ENCODE data around the gene SCN4A.

SCN4A gene

DNA sequence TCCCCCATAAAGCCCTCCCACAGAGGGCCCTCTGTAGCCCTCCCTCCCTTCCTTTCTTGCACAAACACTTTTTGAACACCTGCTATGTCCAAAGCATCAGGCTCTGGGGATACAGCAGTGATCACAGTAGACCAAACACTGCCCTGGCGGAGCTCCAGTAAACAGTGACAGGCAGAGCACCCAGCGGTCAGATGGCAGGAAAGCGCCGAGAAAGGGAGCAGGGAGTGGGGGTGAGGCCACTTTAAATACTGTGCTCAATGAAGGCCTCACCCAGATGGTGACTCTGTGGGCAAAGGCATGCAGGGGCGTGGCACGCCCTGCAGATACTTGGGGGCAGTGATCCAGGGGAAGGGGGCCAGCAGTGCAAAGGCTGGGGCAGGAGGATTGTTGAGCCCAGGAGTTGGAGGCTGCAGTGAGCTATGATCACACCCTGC is 33.0 kb upstream of the SCN4A start:
- Mint-ChIP-seq H3K36me3 (no peaks in the 10 kb centered on the region), H3K9me3 (ENCODE audit: low read depth) (no peaks in the 10 kb centered on the region), H3K27me3 (no peaks in the 10 kb centered on the region), H3K4me3 (no peak overlapping the region), H3K27ac (peak overlapping the region; percentile 84), H3K4me1 (ENCODE audit: low read depth) (peaks cover 43% of the 10 kb centered on the region)

DNA sequence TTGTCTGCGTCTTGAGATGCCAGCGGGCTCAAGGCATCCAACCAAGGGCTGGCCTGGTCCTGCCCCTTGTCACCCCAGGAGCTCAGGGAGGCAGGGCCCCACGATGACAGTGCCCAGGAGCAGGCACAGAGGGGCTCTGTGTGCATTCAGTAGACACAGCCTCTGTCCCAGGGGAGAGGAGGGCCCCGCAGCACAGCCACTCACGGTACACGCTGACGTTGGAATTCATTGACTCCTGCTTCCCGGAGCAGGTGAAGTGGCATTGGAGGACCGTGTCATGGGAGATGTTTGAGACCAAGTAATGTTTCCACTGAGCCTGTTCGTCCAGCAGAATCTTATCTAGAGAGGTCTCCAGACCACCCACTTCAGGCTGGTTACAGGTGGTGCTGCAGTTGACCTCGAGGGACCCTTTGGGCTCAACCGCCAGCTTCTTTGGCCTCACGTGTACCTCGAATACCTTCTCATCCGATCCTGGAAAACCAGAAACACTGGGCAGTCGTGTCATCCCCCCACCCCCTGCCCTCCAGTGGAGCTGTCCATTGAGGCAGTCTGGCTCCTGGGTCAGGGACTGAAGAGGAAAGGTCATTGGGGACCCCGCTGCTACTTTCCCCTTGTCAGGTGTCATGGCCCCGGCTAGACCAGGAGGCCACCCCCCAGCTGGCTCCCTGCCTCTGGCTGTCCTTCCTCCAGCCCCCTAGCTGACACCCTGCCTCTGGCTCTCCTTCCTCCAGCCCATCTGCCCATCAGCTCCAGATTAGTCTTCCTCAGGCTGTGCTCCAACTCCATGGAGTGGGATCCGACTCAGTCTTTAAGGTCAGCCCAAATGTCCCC is 32.4 kb upstream of the SCN4A start:
- Mint-ChIP-seq H3K27me3 (no peaks in the 10 kb centered on the region), H3K4me1 (ENCODE audit: low read depth) (peaks cover 36% of the 10 kb centered on the region), H3K4me3 (no peak overlapping the region), H3K36me3 (no peaks in the 10 kb centered on the region), H3K9me3 (ENCODE audit: low read depth) (no peaks in the 10 kb centered on the region), H3K27ac (peak overlapping the region; percentile 84)

DNA sequence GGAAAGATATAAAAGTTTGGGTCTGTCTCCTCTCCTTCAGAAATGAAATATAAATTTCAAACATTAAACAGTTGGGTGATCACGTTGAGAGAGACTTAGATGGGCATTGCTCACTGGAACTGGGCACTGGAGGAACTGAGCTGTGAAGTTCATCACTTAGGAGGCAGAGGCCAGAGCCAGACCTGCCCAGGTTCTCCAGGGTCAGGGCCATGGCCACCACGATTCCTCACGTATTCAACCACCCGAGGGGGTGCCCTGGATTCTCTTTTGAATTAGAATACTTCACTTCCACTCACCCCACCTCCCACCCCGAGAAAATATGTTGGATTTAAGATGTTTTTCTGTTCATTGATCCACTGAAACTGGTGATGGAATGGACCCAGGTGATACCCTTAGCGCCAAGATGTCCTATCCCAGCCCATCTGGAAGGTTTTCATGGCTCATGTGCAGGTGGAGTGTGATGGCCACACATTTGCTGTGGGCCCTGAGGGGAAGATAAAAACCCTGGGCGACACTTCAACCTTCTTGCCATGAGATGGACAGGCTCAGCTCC is 31.6 kb upstream of the SCN4A start:
- H3K4me1 Mint-ChIP-seq (ENCODE audit: low read depth): peaks cover 35% of the 10 kb centered on the region
- H3K9me3 Mint-ChIP-seq (ENCODE audit: low read depth): no peaks in the 10 kb centered on the region
- no peak overlapping the region for H3K27ac Mint-ChIP-seq
- H3K4me3 Mint-ChIP-seq: no peak overlapping the region
- H3K27me3 Mint-ChIP-seq: no peaks in the 10 kb centered on the region
- H3K36me3 Mint-ChIP-seq: no peaks in the 10 kb centered on the region

DNA sequence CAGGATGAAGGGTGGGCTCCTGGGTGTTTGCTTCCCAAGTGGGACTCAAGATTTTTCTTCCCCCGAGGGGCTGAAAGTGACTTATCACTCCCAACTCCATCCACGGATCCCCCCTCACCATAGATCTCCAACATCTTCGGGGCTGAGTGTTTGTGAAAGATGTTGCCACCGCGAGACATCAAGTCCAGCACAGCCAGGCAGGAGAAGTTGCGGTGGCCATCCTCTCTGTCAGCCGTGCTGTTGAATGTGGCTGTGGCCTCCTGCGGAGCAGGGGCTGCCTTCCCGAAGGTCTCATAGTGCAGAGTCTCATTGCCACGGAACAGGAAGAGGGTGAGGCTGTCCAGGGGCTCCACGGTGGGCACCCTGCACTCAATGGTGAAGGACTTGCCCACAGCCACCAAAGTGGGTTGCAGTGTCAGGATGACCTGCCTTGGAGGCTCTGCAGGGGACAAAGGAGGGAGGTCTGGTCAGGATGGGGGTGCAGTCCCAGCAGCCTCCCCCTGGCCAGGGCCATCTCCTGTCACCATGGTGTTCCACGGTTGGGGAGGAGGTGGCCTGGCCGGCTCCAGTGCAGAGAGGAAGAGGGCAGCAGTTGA is 30.9 kb upstream of the SCN4A start:
- H3K27ac Mint-ChIP-seq: peak overlapping the region; percentile 28
- H3K36me3 Mint-ChIP-seq: no peaks in the 10 kb centered on the region
- no peaks in the 10 kb centered on the region for H3K9me3 Mint-ChIP-seq (ENCODE audit: low read depth)
- H3K27me3 Mint-ChIP-seq: no peaks in the 10 kb centered on the region
- H3K4me3 Mint-ChIP-seq: no peak overlapping the region
- peaks cover 31% of the 10 kb centered on the region for H3K4me1 Mint-ChIP-seq (ENCODE audit: low read depth)

DNA sequence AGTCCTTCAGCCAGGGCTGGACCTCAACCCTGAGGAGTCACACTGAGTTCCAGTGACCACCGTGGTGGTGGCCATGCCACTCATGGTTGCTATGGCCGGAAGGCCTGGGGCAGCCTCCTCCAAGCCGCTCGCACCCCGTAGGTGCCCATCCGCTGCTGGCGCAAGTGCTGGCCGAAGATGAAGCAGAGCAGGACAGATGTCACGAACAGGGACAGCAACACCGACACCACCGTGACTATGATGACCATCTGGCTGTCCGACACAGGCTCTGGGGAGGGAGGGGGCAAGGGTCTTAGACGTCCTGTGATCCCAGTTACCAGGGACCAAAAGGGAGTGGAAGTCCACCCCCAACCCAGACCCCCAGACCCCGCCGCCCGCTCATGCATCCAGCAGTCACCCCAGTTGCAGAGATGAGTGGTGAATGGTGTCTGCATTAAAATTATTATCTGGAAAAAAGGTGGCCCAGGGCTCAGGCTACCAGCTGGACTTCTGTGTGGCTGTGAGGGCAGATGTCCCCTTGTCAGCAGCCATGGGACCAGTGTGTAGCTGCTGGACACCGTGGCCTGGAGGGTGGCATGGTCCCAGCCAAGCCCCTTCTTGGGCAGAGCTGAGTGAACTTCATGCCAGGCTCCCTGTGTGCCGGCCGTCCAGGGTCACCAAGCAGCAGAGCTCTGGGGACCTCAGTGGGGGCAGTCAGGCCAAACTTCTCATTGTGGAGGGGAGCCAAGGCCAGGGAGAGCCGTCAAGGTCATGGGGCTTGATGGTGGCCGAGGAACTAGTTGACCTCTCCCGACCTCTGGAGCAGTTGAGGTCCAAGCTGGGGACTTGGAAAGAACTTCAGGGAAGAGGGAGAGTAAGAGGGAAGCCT is 30.2 kb upstream of the SCN4A start:
- H3K4me1 Mint-ChIP-seq (ENCODE audit: low read depth): peaks cover 26% of the 10 kb centered on the region
- H3K27me3 Mint-ChIP-seq: no peaks in the 10 kb centered on the region
- H3K4me3 Mint-ChIP-seq: no peak overlapping the region
- no peaks in the 10 kb centered on the region for H3K36me3 Mint-ChIP-seq
- no peaks in the 10 kb centered on the region for H3K9me3 Mint-ChIP-seq (ENCODE audit: low read depth)
- peak overlapping the region; percentile 28 for H3K27ac Mint-ChIP-seq

DNA sequence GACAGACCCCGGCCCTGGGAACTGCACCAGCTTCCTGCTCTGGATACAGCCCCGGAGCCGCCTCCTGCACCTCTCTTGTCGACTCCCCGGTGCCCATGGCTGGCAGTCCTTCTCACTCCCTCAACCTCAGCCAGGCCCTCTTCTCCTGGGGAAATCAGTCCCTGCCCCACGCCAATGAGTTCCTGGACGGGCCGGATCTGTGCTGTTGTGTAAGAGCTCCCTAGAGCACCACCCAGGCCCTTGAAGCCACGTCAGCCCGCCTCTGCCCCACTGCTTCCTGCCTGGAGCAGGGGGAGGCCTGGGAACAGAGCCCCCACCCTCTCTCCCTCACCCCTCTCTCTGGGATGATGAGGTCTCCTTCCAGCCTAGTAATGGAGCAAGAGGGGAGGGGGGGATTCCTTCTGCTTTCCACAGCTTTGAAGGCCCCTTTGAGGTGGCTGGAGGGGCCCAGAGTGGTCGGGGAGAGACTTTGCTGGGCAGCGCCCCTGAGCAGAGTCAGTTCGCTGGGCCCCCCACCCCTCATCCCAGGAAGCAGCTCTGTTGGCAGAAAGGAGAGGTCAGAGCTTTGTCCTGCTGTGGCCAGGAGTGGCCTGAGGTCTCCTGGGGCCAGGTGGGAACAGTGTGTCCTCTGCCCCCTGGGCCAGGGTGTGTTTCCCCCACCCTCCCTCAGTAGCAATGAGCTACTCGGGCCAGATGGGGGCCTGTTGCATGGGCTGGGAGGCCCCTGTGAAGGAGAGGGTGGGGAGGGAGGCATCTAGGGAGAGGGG is 29.2 kb upstream of the SCN4A start:
- no peak overlapping the region for H3K4me3 Mint-ChIP-seq
- no peaks in the 10 kb centered on the region for H3K36me3 Mint-ChIP-seq
- H3K9me3 Mint-ChIP-seq (ENCODE audit: low read depth): no peaks in the 10 kb centered on the region
- peaks cover 27% of the 10 kb centered on the region for H3K4me1 Mint-ChIP-seq (ENCODE audit: low read depth)
- no peaks in the 10 kb centered on the region for H3K27me3 Mint-ChIP-seq
- no peak overlapping the region for H3K27ac Mint-ChIP-seq

DNA sequence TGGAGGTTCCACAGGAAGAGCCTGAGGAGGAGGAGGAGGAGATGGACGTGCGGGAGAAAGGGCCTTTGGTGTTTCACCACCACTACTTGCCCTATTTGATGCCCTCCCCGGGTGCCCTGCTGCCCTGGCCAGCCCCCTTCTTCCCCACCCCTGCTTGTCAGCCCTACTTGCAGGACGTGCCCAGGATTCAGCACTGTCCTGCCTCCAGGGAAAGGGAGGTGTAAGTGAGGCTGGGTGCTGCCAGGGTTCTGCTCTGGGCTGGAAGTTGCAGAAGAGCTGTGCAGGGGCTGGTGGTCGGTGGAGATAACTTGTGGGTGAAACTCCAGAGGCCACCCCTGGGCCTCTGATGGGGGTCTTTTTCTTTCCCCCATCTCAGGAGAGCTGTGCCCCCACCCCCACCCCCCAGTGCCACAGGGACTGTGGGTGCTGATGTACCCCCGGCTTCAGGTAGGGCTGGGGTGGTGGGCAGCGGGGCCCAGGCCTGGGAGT is 28.4 kb upstream of the SCN4A start:
- no peak overlapping the region for H3K27ac Mint-ChIP-seq
- H3K27me3 Mint-ChIP-seq: no peaks in the 10 kb centered on the region
- no peaks in the 10 kb centered on the region for H3K36me3 Mint-ChIP-seq
- no peaks in the 10 kb centered on the region for H3K9me3 Mint-ChIP-seq (ENCODE audit: low read depth)
- H3K4me3 Mint-ChIP-seq: no peak overlapping the region
- H3K4me1 Mint-ChIP-seq (ENCODE audit: low read depth): peaks cover 24% of the 10 kb centered on the region

DNA sequence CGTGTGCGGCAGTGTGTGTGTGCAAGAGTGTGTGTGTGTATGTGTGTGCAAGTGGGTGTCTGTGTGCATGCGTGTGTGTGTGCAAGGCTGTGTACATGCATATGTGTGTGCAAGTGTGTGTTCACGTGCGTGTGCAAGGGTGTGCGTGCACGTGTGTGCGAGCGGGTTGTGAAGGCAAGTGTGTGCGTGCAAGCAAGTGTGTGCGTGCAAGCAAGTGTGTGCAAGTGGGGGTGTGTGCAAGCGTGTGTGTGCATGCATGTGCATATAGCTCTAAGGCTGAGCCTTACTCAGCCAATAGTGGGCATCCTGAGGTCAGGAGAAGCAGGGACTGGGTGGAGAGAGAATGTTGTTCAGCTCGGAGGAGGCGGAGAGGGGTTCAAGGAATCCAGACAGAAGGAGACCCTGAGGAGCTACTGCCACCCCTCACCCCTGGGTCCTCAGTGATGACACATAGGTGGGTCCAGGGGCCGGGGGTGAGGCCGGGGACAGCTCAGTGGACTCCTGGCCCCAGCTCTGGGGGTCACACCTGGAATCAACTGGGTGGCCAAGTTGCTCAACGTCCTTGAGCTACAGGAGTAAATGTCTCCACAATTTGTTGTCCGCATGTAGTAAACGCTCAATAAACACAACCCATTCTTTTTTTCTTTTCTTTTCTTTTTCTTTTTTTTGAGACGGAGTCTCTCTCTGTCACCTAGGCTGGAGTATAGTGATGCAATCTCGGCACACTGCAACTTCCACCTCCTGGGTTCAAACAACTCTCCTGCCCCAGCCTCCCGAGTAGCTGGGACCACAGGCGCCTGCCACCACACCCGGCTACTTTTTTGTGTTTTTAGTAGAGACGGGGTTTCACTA is 27.2 kb upstream of the SCN4A start:
- H3K4me3 Mint-ChIP-seq: peak overlapping the region; percentile 80
- no peak overlapping the region for H3K27ac Mint-ChIP-seq
- H3K4me1 Mint-ChIP-seq (ENCODE audit: low read depth): peaks cover 20% of the 10 kb centered on the region
- no peaks in the 10 kb centered on the region for H3K9me3 Mint-ChIP-seq (ENCODE audit: low read depth)
- no peaks in the 10 kb centered on the region for H3K36me3 Mint-ChIP-seq
- no peaks in the 10 kb centered on the region for H3K27me3 Mint-ChIP-seq

DNA sequence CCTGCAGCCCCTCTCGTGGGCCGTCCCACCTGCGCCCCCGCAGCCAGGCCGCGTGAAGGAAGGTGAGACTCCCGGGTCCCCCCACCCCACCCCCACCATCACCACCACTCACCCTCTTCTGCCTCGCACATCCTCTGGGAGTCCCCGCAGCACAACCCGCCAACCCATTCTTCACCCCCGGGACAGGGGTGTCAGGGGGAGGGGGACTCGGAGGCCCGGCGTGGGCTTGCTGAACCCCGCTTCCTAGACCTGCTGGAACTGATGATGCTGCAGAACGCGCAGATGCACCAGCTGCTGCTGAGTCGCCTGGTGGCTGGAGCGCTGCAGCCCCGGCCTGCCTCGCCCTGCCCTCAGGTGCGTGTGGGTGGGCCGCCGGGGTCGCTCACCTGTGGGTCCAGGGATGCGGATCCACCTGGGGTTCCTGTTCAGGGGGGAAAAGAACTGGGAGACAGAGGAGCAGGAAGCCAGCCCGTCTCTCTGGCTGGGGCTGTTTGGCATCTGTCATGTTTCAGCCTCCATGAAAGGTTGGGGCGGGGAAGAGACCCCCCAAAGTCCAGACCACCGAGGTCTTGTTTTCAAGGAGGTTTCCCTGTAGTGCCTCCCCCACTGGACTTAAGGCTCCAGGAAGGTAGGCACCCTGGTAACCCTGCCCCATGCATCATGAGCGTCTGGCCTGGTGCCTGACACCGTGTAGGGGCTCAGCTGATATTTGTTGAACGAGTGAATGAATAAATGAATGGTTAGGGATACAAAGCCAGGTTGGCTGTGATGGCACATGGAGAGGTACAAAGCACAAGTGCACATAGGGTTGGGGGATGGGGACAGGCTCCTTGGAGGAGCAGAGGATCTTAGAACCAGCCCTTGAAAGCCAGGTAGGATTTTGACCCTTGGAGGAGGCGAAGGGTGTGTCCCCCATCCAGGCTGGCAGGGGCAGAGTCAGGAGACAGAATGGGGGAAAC is 26.3 kb upstream of the SCN4A start:
- Mint-ChIP-seq H3K36me3 (no peaks in the 10 kb centered on the region), H3K27ac (no peak overlapping the region), H3K4me1 (ENCODE audit: low read depth) (peaks cover 21% of the 10 kb centered on the region), H3K9me3 (ENCODE audit: low read depth) (no peaks in the 10 kb centered on the region), H3K4me3 (peak overlapping the region; percentile 80), H3K27me3 (no peaks in the 10 kb centered on the region)

DNA sequence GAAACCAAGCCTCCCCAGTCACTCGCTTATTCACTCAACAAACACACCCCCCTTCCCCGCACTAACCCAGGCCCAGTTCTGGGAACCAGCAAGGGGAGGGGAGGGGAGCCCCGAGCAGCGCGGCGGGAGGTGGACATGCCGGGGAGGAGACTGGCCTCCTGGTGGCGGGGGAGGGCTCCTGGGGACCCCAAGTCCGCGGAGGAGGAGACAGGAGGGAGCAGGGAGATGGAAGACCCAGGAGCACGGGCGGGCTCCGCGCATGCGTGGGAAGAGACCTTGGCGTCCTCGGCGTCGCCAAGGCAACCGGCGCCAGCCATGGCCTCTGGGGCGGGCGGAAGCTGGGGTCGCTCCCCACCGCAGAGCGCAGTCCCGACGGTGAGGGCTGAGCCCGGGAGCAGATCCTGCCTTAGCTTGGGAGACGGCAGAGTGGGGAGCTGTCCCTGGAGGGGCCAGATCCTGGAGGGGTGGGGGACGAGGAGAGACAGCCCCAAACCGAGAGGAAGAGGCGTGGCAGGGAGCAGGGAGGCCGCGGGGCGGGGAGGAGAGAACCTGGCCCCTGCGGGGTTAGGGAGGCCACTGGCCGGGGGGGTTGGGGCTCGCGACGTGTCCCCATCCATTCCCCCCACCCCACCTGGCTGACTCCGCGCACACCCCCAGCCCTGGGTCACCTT is 25.5 kb upstream of the SCN4A start, which contains the start of gene PRR29:
Gene PRR29 (plus strand): TSS at position 302 of the 671 bp plus-strand sequence. CDS start 14 bp downstream, at position 316.
- Mint-ChIP-seq H3K27me3 (no peaks in the 10 kb centered on the region), H3K9me3 (ENCODE audit: low read depth) (no peaks in the 10 kb centered on the region), H3K27ac (peak within 1 kb of the TSS; percentile 22), H3K4me1 (ENCODE audit: low read depth) (peaks cover 28% of the 10 kb centered on the region), H3K4me3 (peak within 1 kb of the TSS; percentile 86), H3K36me3 (no peaks in the 10 kb centered on the region)

DNA sequence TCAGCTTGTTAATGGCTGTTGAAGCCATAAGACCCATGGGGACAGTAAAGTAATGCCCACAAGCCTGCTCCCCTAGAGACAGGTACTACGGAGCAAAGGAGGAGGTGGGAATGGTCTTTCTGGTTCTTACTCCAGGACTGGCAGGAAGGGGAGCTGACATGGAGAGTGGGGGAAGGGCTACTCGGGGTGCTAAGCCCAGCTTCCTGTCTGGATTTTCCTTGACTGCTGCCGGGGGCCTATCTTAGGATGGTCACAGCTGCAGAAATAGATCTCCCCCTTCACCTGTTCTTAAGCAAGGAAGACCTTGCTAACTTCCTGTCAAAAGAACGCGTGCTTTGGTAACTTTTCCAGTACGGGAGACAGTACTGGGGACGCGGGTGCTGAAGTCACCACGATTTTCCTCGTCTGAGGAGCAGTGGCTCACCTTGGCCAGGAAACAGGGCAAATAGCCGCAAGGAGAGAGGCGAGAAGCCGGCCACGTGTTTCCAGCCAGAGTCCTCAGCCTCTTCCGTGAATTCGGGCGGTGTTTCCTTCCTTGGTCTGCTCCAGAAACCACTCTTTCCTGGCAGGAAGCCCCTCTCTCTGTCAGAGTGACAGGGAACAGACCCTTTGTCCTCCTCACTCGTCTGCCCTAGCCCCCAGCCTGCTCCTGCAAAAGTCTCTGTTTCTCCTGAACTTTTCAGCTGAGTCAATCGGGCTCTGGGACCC is 24.8 kb upstream of the SCN4A start:
- peak overlapping the region; percentile 86 for H3K4me3 Mint-ChIP-seq
- peaks cover 31% of the 10 kb centered on the region for H3K4me1 Mint-ChIP-seq (ENCODE audit: low read depth)
- no peak overlapping the region for H3K27ac Mint-ChIP-seq
- H3K27me3 Mint-ChIP-seq: no peaks in the 10 kb centered on the region
- H3K36me3 Mint-ChIP-seq: no peaks in the 10 kb centered on the region
- H3K9me3 Mint-ChIP-seq (ENCODE audit: low read depth): no peaks in the 10 kb centered on the region
